NCI-H2107 (cell line): ENCODE data around the gene EXOC2.

Source experiments
- DNase-seq: peaks from one replicate; lab custom pipeline; 2025; lab: John Stamatoyannopoulos, UW

Gene EXOC2

GRCh38 chr6:518218-518617 is 174.7 kb downstream of the EXOC2 start:
- no peak for DNase-seq

GRCh38 chr6:516213-516612 is 176.7 kb downstream of the EXOC2 start:
- DNase-seq, result no peak

GRCh38 chr6:515267-515666 is 177.7 kb downstream of the EXOC2 start:
- DNase-seq, result no peak

- DNase-seq, result no peak
Measured at GRCh38 chr6:514396-514978, 178.5 kb downstream of the EXOC2 start.

GRCh38 chr6:513961-514360 is 179.0 kb downstream of the EXOC2 start:
- no peak for DNase-seq

GRCh38 chr6:513058-513457 is 179.9 kb downstream of the EXOC2 start:
- no peak for DNase-seq

- no peak for DNase-seq
Measured at GRCh38 chr6:511488-512137, 181.3 kb downstream of the EXOC2 start.

GRCh38 chr6:509676-510075 is 183.3 kb downstream of the EXOC2 start:
- DNase-seq, result no peak

- no peak for DNase-seq
Measured at GRCh38 chr6:508614-509013, 184.3 kb downstream of the EXOC2 start.

- DNase-seq, result no peak
Measured at GRCh38 chr6:508006-508405, 184.9 kb downstream of the EXOC2 start.

- no peak for DNase-seq
Measured at GRCh38 chr6:506920-507622, 185.9 kb downstream of the EXOC2 start.

- DNase-seq, result no peak
Measured at GRCh38 chr6:506508-506907, 186.4 kb downstream of the EXOC2 start.

GRCh38 chr6:505374-505773 is 187.6 kb downstream of the EXOC2 start:
- no peak for DNase-seq

GRCh38 chr6:504446-504980 is 188.4 kb downstream of the EXOC2 start:
- no peak for DNase-seq

- no peak for DNase-seq
Measured at GRCh38 chr6:503610-504362, 189.2 kb downstream of the EXOC2 start.

GRCh38 chr6:502761-503160 is 190.2 kb downstream of the EXOC2 start:
- DNase-seq, result no peak

GRCh38 chr6:501891-502601 is 190.9 kb downstream of the EXOC2 start:
- no peak for DNase-seq

GRCh38 chr6:499617-500016 is 193.3 kb downstream of the EXOC2 start:
- no peak for DNase-seq

GRCh38 chr6:498795-499231 is 194.1 kb downstream of the EXOC2 start:
- no peak for DNase-seq

- DNase-seq, result no peak
Measured at GRCh38 chr6:497258-497657, 195.7 kb downstream of the EXOC2 start.

GRCh38 chr6:496649-497048 is 196.3 kb downstream of the EXOC2 start:
- DNase-seq, result no peak

GRCh38 chr6:494394-494793 is 198.5 kb downstream of the EXOC2 start:
- no peak for DNase-seq
